ENCODE data around the gene FAM89A. TPM values are rescaled to one million over a fixed set of nuclear protein-coding genes. Genes with fewer than 3 reads are reported as not detected.

The FAM89A gene
- total and polyA plus RNA-seq, 2 donors (not counting 1 experiment from before 2014, with no cell fraction given), result 3.2 to 6.1 TPM

DNA sequence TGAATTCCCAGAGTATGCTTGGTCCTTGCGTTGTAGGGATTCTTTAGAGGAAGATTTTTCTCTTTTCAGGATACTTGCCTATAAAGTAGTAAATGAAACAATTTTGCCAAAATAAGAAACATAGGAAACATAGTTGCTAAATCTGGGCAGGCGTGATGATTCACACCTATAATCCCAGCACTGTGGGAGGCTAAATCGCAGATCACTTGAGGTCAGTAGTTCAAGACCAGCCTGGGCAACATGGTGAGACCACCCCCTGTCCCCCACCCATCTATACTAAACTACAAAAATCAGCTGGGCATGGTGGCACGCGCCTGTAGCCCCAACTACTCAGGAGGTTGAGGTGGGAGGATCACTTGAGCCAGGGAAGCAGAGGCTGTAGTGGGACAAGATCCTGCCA is 56.2 kb downstream of the FAM89A start:
- H4K20me1 ChIP-seq (ENCODE audit: control insufficient read depth, insufficient read depth, low read length, poor library complexity, severe bottlenecking), result no peaks in the 10 kb centered on the region
- Mint-ChIP-seq H3K27me3 (no peaks in the 10 kb centered on the region), H3K4me1 (peaks cover 23% of the 10 kb centered on the region), H3K9me3 (ENCODE audit: insufficient read depth) (no peaks in the 10 kb centered on the region), H3K4me3 (no peak overlapping the region), H3K27ac (no peak overlapping the region)
- H3K4me3 ChIP-seq (ENCODE audit: control extremely low read depth in 1 of 5, extremely low read depth in 1 of 5, insufficient read depth in 1 of 5, low read depth in 2 of 5, low read length in 4 of 5), result no peak overlapping the region
- ATAC-seq (ENCODE audit: low read depth) (no peak), DNase-seq (no peak)
- H3K27ac ChIP-seq (ENCODE audit: low read length in 2 of 2), result no peak overlapping the region
- peaks cover 0 to 6% of the 10 kb centered on the region in 2 experiments for H3K36me3 ChIP-seq (replicated peaks in 1 of 2; ENCODE audit: control extremely low read depth in 1 of 2, control insufficient read depth in 1 of 2, extremely low read depth in 1 of 2, insufficient read depth in 2 of 2, low read length in 1 of 2)
- H2AFZ ChIP-seq (ENCODE audit: insufficient read depth, low read depth, low read length, poor library complexity, severe bottlenecking), result no peak overlapping the region
- H3K4me2 ChIP-seq (replicated peaks; ENCODE audit: low read depth, low read length, poor library complexity, severe bottlenecking), result no peak overlapping the region
- H3K27me3 ChIP-seq (replicated peaks in 1 of 4; ENCODE audit: control extremely low read depth in 1 of 4, control insufficient read depth in 3 of 4, insufficient read depth in 4 of 4, low read length in 3 of 4), result no peaks in the 10 kb centered on the region
- peaks cover 16 to 18% of the 10 kb centered on the region in 2 donors for H3K4me1 ChIP-seq (ENCODE audit: control insufficient read depth in 2 of 2, insufficient read depth in 2 of 2, low read length in 2 of 2)
- CTCF ChIA-PET, result interaction anchor here (1.5 kb wide), 1 partner anchor 67 kb away, joined by 4 read pairs; no protein-coding TSS in a partner anchor
- TF ChIP-seq EZH2 (IDR thresholded peaks at IDR 0.05; ENCODE audit: borderline replicate concordance, insufficient read depth, low read depth, low read length, poor library complexity, severe bottlenecking) (no peak), CTCF (IDR thresholded peaks at IDR 0.05) (no peak)
- peaks cover 60% of the 10 kb centered on the region for H3K79me2 ChIP-seq (ENCODE audit: control insufficient read depth, insufficient read depth, low read length)
- H3K9ac ChIP-seq (ENCODE audit: low read length), result no peak overlapping the region
- H3K9me3 ChIP-seq (ENCODE audit: control extremely low read depth in 1 of 3, control insufficient read depth in 2 of 3, insufficient read depth in 1 of 3, low read length in 2 of 3), result no peaks in the 10 kb centered on the region
- POLR2A ChIA-PET, result no interaction called here
- WGBS (ENCODE audit: insufficient coverage), result 100% methylated on average over 2 of the region's 5 CpGs
- intact Hi-C loops (cut with micrococcal nuclease), result no loop called here

- H4K20me1 ChIP-seq (ENCODE audit: control insufficient read depth, insufficient read depth, low read length, poor library complexity, severe bottlenecking), result no peaks in the 10 kb centered on the region
- no peak overlapping the region for H3K27ac ChIP-seq (ENCODE audit: low read length in 2 of 2)
- H3K4me1 ChIP-seq (ENCODE audit: control insufficient read depth in 2 of 2, insufficient read depth in 2 of 2, low read length in 2 of 2), result peaks cover 18% of the 10 kb centered on the region in 2 donors
- no peak overlapping the region for H3K9ac ChIP-seq (ENCODE audit: low read length)
- WGBS (ENCODE audit: insufficient coverage), result 76% methylated on average over 3 of the region's 4 CpGs
- peaks cover 0 to 4% of the 10 kb centered on the region in 2 experiments for H3K36me3 ChIP-seq (replicated peaks in 1 of 2; ENCODE audit: control extremely low read depth in 1 of 2, control insufficient read depth in 1 of 2, extremely low read depth in 1 of 2, insufficient read depth in 2 of 2, low read length in 1 of 2)
- ChIA-PET CTCF (interaction anchor here (1.5 kb wide), 2 partner anchors 64 to 66 kb away, joined by 4 to 6 read pairs; no protein-coding TSS in a partner anchor), POLR2A (no interaction called here)
- H3K27me3 ChIP-seq (replicated peaks in 1 of 4; ENCODE audit: control extremely low read depth in 1 of 4, control insufficient read depth in 3 of 4, insufficient read depth in 4 of 4, low read length in 3 of 4), result no peaks in the 10 kb centered on the region
- H3K27me3 Mint-ChIP-seq, result no peaks in the 10 kb centered on the region
- H3K4me3 Mint-ChIP-seq, result no peak overlapping the region
- intact Hi-C loops (cut with micrococcal nuclease), result no loop called here
- no peak overlapping the region for H3K4me3 ChIP-seq (ENCODE audit: control extremely low read depth in 1 of 5, extremely low read depth in 1 of 5, insufficient read depth in 1 of 5, low read depth in 2 of 5, low read length in 4 of 5)
- no peak for TF ChIP-seq CTCF (IDR thresholded peaks at IDR 0.05)
- TF ChIP-seq EZH2 (IDR thresholded peaks at IDR 0.05; ENCODE audit: borderline replicate concordance, insufficient read depth, low read depth, low read length, poor library complexity, severe bottlenecking), result no peak
- H3K27ac Mint-ChIP-seq, result no peak overlapping the region
- no peak overlapping the region for H2AFZ ChIP-seq (ENCODE audit: insufficient read depth, low read depth, low read length, poor library complexity, severe bottlenecking)
- ATAC-seq (ENCODE audit: low read depth), result no peak
- DNase-seq, result no peak
- H3K9me3 ChIP-seq (ENCODE audit: control extremely low read depth in 1 of 3, control insufficient read depth in 2 of 3, insufficient read depth in 1 of 3, low read length in 2 of 3), result no peaks in the 10 kb centered on the region
- peaks cover 26% of the 10 kb centered on the region for H3K4me1 Mint-ChIP-seq
- H3K9me3 Mint-ChIP-seq (ENCODE audit: insufficient read depth), result no peaks in the 10 kb centered on the region
- H3K79me2 ChIP-seq (ENCODE audit: control insufficient read depth, insufficient read depth, low read length), result peaks cover 65% of the 10 kb centered on the region
- no peak overlapping the region for H3K4me2 ChIP-seq (replicated peaks; ENCODE audit: low read depth, low read length, poor library complexity, severe bottlenecking)
Measured at GRCh38 chr1:230982696-230983095, 57.4 kb downstream of the FAM89A start.

All from B cell (primary cell).